ENCODE data around the gene HIGD1A.

HIGD1A gene

GRCh38 chr3:42827654-42828053 lies 23.4 kb upstream of the HIGD1A start:
- no peak for TF ChIP-seq CTCF (IDR thresholded peaks at IDR 0.05; ENCODE audit: low read depth, low read length)
- no peak overlapping the region for H3K4me3 ChIP-seq (ENCODE audit: low read depth, low read length)

- no peak overlapping the region for H3K4me3 ChIP-seq (ENCODE audit: low read depth, low read length)
- no peak for TF ChIP-seq CTCF (IDR thresholded peaks at IDR 0.05; ENCODE audit: low read depth, low read length)
These were observed 22.7 kb upstream of the HIGD1A start for GRCh38 chr3:42827023-42827422.

DNA sequence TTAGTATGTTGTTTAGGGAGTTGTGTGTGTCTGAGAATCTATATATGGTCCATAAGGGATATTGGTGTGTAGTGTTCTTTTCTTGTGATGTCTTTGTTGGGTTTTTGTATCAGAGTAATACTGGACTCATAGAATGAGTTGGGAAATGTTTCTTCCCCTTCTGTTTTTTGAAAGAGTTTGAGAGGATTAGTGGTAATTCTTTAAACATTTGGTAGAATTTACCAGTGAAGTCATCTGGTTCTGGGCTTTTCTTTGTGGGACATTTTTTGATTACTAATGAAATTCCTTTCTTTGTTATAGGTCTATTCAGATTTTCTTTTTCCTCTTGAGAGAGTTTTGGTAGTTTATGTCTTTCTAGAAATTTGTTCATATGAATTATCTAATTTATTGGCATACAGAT lies 21.9 kb upstream of the HIGD1A start:
- no peak for TF ChIP-seq CTCF (IDR thresholded peaks at IDR 0.05; ENCODE audit: low read depth, low read length)
- H3K4me3 ChIP-seq (ENCODE audit: low read depth, low read length): no peak overlapping the region

DNA sequence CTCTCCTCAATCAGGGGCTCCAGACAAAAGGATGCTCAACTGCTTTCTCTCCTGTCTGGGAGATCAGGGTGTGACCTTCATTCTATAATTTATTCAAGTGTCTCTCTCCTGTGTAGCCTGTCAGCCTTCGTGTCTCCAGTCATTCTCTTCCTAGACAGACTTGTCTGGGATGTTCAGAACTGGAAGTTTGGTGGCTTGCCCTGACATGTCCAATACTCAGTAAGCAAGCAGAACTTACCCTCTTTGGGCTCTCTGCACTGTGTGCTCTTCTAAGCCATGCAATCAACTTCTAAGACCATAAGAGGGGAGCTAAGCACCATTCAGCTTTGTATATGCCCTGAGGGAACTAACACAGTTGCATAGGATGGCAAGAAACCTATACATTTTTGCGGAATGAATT lies 19.1 kb upstream of the HIGD1A start:
- no peak for TF ChIP-seq CTCF (IDR thresholded peaks at IDR 0.05; ENCODE audit: low read depth, low read length)
- H3K4me3 ChIP-seq (ENCODE audit: low read depth, low read length): no peak overlapping the region

DNA sequence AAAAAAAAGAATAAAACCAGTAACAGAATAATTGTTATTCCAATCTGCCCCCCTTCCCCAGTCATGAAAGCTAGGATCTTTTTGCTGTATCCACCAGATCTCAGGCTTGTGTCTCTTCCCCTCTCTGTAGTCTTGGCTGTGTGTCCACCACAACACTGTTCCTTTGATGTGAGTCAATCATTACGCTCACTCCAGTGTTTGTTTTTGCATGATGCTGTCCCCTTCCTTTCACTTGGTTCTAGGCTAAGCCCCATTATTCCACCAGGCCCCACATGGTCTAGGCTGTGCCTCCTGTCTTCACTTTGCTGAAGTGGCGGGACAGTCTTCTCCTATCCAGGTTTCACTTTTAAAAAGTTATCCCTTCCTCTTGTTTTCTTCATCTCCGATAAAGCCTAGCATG lies 18.5 kb upstream of the HIGD1A start:
- H3K4me3 ChIP-seq (ENCODE audit: low read depth, low read length): no peak overlapping the region
- no peak for TF ChIP-seq CTCF (IDR thresholded peaks at IDR 0.05; ENCODE audit: low read depth, low read length)

- no peak overlapping the region for H3K4me3 ChIP-seq (ENCODE audit: low read depth, low read length)
- no peak for TF ChIP-seq CTCF (IDR thresholded peaks at IDR 0.05; ENCODE audit: low read depth, low read length)
These were observed 16.4 kb upstream of the HIGD1A start for GRCh38 chr3:42820746-42821051.

- no peak overlapping the region for H3K4me3 ChIP-seq (ENCODE audit: low read depth, low read length)
- TF ChIP-seq CTCF (IDR thresholded peaks at IDR 0.05; ENCODE audit: low read depth, low read length): no peak
These were observed 15.2 kb upstream of the HIGD1A start for GRCh38 chr3:42819351-42819965.

Data from WI38 (cell line).